ENCODE measurements around the gene STMN3.
"Not testable (repeated sequence)": the region's sequence is repeated elsewhere in the genome, so short reads cannot be mapped to it uniquely, and the experiment has no call there.

STMN3 gene

DNA sequence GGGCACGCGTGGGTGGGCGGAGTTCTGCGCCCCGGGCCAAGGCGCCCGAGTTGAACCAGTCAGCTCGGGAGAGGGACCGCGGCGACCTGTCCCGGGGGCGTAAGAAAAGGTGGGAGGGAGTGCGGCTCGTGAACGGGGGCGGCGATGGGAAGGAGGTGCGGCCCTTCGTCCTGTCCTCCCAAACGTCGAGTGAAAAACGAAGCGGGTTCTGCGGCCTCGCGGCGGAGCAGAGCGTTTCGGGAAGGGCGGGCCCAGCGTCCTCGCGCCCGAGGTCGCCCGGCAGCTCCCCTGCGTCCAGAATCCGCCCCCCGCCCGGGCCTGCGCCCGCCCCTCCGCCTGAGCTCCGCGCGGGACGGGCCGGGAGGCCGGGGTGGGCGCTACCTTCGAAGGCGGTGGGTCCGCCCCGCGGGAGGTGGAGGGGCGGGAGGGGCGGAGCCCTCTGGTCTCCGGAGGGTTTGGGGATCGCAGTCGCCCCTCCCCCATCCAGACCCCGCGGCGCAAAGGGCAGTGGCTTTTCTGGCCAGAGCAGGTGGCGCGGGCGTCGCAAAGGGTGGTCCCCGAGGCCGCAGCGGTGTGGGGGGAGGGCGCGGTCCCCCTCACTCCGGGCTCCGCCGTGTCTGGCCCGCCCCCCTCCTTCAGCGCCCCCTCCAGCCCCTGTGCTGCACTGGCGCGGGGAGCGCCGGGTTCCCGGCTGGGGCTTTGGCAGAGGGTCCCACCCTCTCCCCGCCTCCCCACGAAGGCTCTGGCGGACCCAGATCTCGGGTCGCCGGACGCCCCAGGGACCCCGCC is 838 bp downstream of the STMN3 start:
- H3K27ac ChIP-seq, result peak overlapping the region in 1 of 2 donors; percentile 32
- TF ChIP-seq, protein P1, sequence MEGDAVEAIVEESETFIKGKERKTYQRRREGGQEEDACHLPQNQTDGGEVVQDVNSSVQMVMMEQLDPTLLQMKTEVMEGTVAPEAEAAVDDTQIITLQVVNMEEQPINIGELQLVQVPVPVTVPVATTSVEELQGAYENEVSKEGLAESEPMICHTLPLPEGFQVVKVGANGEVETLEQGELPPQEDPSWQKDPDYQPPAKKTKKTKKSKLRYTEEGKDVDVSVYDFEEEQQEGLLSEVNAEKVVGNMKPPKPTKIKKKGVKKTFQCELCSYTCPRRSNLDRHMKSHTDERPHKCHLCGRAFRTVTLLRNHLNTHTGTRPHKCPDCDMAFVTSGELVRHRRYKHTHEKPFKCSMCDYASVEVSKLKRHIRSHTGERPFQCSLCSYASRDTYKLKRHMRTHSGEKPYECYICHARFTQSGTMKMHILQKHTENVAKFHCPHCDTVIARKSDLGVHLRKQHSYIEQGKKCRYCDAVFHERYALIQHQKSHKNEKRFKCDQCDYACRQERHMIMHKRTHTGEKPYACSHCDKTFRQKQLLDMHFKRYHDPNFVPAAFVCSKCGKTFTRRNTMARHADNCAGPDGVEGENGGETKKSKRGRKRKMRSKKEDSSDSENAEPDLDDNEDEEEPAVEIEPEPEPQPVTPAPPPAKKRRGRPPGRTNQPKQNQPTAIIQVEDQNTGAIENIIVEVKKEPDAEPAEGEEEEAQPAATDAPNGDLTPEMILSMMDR (IDR thresholded peaks at IDR 0.05), result no peak
- H3K4me3 ChIP-seq, result peak overlapping the region; percentile 80
- DNase-seq (ENCODE audit: low spot score), result no peak

DNA sequence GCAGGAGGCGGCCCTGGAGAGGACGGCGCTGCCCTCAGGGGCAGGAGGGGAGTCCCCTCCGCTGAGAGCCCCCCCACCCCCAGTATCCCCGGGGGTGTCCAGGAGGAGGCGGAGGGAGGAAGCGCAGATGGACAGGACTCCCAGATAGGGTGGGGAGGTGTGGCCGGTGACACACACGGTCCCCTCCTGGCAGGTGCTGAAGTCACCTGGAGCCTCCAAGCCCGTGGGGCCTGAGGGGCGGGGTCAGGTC is 1.4 kb downstream of the STMN3 start:
- peak overlapping the region; percentile 80 for H3K4me3 ChIP-seq
- DNase-seq (ENCODE audit: low spot score), result no peak
- H3K27ac ChIP-seq, result peak overlapping the region in 1 of 2 donors; percentile 32
- TF ChIP-seq, protein P1 (IDR thresholded peaks at IDR 0.05), result no peak

DNA sequence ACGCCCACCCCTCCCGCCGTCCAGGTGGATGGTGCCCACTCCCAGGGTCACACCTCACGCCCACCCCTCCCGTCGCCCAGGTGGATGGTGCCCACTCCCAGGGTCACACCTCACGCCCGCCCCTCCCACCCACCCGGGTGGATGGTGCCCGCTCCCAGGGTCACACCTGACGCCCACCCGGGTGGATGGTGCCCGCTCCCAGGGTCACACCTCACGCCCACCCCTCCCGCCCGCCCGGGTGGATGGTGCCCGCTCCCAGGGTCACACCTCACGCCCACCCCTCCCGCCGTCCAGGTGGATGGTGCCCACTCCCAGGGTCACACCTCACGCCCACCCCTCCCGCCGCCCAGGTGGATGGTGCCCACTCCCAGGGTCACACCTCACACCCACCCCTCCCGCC is 2.7 kb downstream of the STMN3 start:
- not testable (repeated sequence) for DNase-seq (ENCODE audit: low spot score); H3K27ac ChIP-seq; H3K4me3 ChIP-seq

DNA sequence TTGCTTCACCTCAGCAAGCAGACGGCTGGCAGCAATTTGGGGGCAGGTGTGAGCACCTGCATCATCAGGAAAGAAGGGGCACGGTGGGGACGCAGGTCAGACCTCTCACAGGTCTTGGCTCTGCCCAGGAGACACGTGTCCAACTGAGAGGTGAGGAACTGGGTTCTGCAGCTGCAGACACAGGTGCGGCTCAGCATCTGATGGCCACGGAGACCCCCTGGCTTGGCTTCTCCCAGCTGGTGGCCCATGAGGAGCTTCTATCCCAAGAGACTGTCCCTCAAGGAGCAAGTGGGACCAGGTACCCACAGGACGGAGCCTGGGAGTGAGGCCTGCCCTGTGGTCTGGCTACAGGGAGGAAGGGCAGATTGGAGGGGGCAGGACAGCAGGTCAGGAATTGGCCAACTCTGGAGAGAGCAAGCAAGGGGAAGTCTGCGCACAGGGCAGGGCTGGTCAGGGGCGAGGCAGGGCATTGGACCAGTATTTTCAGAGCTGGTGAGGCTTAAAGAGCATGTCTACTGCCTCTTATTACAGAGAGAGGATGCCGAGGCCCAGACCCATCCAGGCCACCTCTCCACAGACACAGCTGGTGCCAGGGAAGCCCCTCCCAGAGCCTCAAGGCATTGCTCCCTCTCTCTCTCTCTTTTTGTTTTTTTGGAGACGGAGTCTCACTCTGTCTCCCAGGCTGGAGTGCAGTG is 4.2 kb downstream of the STMN3 start:
- no peak for DNase-seq (ENCODE audit: low spot score)
- H3K4me3 ChIP-seq, result no peak overlapping the region
- no peak overlapping the region for H3K27ac ChIP-seq
- TF ChIP-seq, protein P1 (IDR thresholded peaks at IDR 0.05), result no peak

DNA sequence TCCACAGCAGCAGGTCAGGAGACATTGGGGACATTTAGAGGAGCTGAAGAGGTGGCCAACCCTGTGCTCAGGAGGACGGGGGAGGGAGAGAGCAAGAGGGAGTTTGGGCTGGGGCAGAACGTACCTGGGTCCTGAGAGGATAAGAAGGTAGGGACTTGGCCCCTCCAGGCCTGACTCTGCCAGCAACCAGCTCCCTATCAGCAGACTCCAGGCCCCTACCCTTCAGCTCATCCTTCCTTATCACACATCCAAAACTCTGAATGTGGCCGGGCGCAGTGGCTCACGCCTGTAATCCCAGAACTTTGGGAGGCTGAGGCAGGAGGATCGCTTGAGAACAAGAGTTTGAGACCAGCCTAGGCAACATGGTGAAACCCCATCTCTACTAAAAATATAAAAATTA is 5.0 kb downstream of the STMN3 start:
- no peak overlapping the region for H3K27ac ChIP-seq
- TF ChIP-seq, protein P1 (IDR thresholded peaks at IDR 0.05), result no peak

DNA sequence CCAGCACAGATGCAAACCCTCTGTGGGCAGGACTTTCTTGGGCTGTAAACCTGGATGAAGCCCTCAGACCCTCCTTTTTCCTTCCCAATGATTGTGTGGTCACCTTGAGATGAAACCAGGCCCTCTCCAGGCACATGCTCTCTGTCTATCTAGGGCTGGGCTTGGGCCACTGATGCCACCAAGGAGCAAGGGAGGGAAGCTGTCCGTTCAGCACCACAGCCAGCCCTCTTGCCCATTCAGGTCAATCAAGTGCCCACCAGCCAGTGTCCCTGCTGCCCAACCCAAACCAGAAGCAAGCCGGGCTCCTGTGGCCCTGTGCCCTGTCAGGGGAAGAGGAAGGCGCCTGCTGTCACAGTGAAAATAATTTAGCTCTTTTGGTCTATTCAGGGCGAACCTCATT is 8.0 kb downstream of the STMN3 start:
- TF ChIP-seq, protein P1 (IDR thresholded peaks at IDR 0.05), result no peak
- Histone ChIP-seq H3K4me3 (no peak overlapping the region), H3K27ac (no peak overlapping the region)
- no peak for DNase-seq (ENCODE audit: low spot score)

More for the DNA sequence above, 5.0 kb downstream of the STMN3 start:
- no peak for DNase-seq (ENCODE audit: low spot score)
- no peak overlapping the region for H3K4me3 ChIP-seq

DNA sequence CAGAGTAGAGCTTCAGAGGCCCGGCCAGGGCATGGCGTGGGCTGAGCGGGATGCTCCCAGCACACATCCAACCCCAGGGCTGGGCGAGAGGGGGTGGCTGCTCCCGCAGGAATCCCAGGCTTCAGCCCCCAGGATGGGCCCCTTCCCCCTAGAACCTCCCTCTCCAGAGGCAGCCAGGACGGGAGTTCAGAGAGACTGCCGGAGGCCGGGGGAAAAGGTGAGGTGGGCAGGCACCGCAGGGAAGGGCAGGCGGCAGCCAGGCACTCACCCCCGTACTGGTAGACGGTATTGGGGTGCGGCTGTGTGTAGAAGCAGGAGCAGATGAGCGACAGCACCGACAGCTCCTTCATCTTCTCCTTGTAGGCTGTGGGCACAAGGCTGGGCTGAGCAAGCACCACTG is 9.3 kb downstream of the STMN3 start:
- no peak for DNase-seq (ENCODE audit: low spot score)
- TF ChIP-seq, protein P1 (IDR thresholded peaks at IDR 0.05), result no peak
- no peak overlapping the region for H3K4me3 ChIP-seq
- H3K27ac ChIP-seq, result no peak overlapping the region
